Stimulated activated CD8-positive, alpha-beta memory T cell treated with anti-CD3 and anti-CD28 coated beads, Interleukin-7, amount 100 ng/mL, for 48 hours (primary cell): ENCODE measurements around the gene RYR1.
A peak's percentile ranks its signal among the peaks of the same experiment; 100 is the strongest.
"Not testable (repeated sequence)": the region's sequence is repeated elsewhere in the genome, so short reads cannot be mapped to it uniquely, and the experiment has no call there.

Source experiments
- DNase-seq, 2 donors: peaks; one replicate each; pipeline ENCODE4 v3.0.0-alpha.2; 2020; ENCODE audit warnings: low read depth in 1 of 2; ENCODE audit errors: extremely low read depth in 1 of 2

RYR1 gene

DNA sequence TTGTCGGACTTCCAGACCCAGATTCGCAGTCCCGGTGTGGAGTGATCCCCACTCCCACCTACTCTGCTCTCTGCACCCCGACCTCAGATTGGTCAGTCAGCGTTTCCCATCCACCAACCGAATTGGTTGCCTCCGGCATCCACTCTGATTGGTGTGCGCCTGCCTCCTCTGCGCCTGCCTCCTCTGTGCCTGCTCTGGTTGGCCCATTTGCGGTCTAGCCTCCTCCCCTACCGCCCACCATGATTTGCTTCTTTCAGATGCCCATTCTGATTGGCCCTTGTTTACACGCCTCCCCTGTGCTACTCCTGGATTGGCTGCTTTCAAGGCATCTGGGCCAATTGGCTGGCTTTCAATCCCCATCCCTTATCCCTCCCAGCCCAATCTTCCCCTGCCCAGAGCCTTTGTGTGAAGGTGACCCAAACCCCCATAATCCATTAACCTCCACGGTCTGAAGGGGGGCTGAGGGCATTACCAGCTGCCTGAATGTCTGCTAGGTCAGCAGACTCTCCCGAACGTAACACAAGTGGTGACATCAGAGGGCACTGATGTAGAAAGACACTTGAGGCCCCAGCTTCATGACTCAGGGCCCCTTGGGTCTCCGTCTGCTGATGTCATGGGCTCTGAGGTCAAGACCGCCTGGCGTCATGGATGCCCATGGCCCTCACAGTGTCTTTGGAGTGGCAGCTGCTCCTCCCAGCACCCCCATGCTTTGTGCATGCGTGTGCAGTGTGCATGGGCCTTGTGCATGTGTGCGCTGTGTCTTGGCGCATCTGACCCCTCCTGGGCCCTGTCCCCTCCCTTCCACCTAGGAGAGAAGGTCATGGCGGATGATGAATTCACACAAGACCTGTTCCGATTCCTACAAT lies 103.8 kb downstream of the RYR1 start:
- DNase-seq: no peak

DNA sequence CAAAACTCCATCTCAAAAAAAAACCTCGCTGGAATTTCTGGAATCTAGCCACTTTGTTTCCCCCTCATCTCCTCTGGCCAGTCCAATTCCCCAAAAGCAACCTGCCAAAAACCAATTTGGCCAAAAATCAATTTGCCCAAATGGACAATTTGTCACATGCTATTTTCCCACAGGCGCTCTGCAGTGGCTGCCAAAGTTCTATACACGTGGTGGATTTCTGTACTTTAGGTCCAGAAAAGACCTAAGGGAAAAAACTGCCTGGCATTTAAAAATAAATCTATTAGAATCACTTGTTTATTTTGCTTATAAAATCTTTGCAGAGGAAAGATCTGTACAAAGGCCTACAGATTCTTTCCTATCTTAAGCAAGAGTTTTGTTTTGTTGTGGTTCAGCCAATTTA lies 104.9 kb downstream of the RYR1 start:
- no peak for DNase-seq

DNA sequence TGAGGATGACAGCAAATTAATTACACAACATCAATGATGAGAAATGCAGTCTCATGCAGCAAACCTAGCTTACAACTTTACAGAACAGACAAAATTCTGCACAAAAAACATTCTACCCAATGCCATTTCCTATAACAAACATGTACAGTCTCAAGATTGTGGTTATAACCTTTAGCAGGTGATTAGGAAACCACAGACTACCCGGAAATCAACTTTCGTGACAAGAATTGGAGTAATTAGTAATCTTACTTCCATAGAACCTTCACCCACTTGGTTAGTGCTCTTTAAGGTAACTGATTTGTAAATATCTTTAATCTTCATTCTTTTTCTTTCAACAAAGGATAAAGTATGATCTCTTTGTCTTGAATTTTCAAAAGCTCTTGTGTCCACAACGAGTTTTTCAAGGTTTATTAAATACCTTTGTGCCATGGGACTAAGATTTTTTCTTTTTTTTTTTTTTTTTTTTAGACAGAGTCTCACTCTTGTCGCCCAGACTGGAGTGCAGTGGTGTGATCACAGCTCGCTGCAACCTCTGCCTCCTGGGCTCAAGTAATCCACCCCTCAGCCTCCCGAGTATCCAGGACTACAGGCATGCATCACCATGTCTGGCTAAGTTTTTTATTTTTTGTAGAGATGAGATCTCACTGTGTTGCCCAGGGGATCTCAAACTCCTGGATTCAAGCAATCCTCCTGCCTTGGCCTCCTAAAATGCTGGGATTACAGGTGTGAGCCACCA lies 105.5 kb downstream of the RYR1 start:
- no peak for DNase-seq

DNA sequence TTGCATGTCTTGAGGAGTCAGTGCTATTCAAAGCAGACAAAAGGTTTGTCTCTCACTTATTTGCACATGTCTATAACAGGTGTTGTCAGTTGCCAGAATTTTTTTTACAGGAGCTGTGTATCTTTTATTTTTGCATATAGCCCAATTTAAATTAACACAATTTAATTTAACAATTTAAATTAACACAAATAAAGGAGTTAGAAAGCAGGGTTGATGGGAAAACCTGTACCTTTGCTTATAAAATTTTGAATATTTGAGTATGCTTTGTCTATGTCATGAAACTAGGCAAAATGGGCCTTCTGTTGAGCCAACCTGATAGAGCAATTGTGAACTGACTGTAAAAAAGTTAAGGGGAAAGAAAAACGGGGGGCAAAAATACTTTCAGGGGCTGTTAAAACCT lies 106.3 kb downstream of the RYR1 start:
- DNase-seq: no peak

DNA sequence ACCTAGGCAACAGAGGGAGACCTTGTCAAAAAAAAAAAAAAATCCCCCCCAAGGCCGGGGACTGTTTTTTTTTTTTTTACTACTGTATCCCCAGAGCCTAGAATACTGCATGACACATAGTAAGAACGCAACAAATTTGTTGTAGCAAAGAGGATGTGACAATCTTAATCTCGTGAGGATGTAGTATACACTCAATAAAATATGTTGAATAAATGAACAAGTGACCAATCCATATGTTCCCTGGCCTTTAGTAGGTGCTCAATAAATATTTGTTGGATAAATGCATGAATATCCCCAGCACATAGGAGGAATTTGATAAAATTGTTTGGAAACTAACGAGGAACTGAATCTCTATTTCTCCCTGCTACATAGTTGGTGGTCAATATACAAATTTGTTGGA lies 108.5 kb downstream of the RYR1 start:
- DNase-seq: no peak

DNA sequence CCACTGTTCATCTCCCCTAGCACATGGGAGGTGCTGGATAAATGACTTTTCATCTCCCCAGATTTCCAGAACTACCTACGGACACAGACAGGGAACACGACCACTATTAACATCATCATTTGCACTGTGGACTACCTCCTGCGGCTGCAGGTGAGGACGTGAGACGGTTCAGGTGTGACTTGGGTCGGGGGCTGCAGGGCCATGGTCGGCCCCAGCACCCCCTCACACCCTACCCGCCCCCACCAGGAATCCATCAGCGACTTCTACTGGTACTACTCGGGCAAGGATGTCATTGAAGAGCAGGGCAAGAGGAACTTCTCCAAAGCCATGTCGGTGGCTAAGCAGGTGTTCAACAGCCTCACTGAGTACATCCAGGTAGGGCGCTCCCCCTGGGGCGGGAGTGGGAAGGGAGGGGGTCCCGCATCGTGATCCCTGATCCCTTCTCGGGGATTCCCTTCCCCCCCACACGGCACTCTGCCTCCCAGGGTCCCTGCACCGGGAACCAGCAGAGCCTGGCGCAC lies 109.9 kb downstream of the RYR1 start:
- no peak for DNase-seq

DNA sequence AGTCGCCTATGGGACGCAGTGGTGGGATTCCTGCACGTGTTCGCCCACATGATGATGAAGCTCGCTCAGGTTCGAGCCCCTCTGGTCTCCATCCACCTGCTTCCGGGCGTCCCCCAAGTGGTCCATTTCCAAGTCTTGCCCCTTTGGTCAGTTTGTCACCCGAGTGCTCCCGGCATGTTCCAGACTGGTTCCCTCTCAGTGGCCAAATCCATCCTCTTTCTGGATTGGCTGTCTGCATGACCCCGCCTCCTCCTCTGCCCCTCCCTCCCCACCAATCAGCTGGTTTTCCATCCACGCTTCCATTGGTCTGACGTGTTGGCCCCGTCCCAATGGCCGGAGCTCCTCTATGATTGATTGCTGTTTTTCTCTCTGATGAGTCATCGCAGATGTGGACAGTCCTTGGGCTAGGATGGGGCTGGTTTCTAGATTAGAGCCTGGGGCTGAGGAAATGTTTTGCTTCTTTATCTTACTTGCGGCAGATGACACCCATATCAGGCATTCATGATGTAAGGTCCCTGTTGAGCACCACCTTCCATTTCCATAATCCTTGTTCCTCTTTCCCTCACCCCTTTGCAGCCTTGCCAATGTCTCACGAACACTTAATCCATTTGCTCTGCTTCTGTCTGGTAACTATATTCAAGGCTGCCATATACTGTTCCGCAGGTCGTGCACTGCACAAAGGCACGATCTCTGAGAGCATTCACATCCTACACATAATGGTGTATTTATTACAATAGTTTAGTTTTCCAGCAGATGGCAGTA lies 110.5 kb downstream of the RYR1 start:
- DNase-seq: no peak

DNA sequence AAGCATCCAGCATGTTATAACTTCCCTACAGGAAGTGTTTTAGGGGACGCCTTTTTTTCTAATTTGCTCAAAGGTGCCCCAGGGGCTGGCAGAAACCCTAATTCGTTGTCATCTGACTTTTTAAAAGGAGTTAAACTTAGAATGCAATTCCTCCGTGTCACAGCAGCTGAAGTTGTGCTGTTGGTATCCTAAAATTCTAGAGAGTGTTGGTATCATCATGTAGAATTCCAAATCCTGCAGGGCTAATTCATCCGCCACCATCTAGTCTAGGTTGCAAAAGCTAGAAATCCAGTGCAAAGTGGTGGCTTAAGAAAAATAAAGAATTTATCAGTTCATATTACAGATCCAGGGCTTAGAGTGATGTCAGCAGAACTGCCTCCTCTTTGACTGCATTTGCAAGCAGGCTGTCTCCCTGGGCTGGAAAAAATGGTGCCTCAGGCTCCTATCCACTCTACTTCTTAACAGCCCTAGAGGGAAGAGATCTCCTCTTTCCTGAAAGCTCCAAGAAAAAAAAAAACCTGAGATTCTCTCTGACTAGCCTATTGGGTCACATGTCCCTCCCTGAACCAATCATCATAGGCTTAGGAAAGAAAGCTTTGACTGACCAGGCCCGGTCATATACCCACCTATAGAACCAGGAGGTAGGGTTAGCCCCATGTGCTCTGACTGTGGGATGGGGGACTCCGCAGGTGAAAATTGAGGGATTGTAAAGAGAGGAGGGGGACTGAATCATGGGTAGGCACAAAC lies 111.3 kb downstream of the RYR1 start:
- DNase-seq: no peak

DNA sequence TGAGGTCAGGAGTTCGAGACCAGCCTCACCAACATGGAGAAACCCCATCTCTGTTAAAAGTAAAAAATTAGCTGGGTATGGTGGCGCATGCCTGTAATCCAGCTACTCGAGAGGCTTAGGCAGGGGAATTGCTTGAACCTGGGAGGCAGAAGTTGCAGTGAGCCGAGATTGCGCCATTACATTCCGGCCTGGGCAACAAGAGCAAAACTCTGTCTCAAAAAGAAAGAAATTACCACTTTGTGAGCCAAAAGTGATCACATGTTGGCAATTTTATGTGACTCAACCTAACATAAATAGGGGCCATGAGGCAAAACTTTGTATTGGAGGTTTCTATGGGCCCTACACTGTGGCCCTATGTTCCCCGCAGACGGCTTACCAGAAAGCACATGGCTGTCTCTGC lies 112.1 kb downstream of the RYR1 start:
- DNase-seq: no peak

DNA sequence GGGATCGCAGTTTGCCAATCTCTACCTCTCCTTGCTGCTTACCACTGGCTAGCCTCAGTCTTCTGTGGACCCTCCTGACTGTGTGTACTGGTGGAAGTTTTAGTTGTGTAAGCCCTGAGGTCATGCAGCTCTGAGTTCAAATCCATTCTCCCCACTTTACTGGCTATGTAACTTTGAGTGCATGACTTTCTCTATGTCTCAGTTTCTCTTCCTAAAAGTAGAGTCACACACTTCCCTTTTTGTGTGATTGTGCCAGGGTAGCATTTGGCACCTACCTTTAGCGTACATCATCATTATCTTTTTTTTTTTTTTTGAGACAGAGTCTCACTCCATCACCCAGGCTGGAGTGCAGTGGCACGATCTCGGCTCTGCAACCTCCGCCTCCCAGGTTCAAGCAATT lies 113.9 kb downstream of the RYR1 start:
- DNase-seq: no peak

DNA sequence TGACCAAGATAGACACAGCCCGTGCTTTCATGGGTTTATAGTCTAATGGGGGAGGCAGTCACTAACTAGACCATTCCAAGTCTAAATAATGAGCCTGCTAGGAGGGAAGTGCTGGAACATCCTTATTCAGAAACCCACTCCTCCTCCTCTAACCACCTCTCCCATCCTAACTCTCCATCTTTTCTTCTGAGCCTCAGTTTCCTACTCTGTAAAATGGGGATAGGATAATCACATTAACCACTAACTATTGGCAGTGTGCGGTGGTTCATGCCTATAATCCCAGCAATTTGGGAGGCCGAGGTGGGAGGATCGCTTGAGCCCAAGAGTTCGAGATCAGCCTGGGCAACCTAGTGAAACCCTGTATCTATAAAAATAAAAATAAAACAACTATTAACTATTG lies 115.6 kb downstream of the RYR1 start:
- no peak for DNase-seq

DNA sequence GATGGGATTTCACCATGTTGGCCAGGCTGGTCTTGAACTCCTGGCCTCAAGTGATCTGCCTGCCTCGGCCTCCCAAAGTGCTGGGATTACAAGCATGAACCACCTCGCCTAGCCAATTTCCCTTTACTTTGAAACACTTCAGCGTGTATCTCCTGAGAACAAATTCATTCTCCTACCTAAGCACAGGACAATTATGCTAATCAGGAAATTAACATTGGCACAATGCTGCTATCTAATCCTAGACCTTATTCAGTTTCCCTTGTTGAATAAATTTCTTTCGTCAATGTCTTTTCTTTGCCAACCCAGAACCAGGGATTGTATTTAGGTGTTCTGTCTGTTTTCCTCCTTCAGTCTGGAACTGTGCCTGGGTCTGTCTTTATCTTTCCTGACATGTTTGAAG lies 116.5 kb downstream of the RYR1 start:
- no peak for DNase-seq

DNA sequence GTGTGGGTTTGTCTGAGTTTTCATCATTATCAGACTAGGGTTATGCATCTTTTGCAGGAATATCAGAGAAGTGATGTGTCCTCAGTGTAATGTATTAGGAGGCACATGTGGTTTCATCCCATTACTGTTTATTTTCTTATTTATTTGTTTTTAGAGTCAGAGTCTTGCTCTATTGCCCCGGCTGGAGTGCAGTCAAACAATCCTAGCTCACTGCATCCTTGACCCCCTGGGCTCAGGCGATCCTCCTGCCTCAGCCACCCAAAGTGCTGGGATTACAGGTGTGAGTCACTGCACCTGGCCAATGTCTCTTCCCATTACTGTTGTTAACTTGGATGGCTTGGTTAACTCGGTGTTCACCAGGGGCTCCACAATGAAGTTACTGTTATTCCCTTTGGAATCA lies 116.9 kb downstream of the RYR1 start:
- no peak for DNase-seq

DNA sequence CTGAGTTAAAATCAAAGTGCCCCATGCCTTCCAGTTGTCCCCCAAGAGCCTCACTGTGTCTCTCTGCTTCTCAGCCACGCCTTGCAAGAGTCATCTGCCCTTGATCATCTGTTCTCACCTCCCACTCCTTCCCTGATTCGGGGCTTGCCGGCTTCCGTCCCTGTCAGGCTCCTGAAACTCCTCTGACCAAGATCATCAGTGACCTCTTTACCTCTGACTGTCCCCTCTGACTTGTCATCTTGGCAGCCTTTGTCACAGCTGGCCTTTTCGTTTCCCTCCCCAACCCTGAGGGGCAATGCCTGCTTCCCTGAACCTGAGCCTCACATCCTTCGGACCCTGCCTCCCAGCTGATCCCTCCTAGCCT lies 117.9 kb downstream of the RYR1 start:
- peak; percentile 52 to 70 for DNase-seq

DNA sequence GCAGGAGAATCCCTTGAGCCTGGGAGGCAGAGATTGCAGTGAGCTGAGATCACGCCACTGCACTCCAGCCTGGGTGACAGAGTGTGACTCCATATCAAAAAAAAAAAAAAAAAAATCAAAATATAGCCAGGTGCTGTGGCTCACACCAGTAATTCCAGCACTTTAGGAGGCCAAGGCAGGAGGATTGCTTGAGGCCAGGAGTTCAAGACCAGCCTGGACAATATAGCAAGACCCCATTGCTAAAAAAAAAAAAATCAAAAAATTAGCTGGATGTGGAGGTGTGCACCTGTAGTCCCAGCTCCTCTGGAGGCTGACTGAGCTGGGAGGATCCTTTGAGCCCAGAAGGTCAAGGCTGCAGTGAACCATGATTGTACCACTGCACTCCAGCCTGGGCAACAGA lies 119.7 kb downstream of the RYR1 start:
- DNase-seq: not testable (repeated sequence)

DNA sequence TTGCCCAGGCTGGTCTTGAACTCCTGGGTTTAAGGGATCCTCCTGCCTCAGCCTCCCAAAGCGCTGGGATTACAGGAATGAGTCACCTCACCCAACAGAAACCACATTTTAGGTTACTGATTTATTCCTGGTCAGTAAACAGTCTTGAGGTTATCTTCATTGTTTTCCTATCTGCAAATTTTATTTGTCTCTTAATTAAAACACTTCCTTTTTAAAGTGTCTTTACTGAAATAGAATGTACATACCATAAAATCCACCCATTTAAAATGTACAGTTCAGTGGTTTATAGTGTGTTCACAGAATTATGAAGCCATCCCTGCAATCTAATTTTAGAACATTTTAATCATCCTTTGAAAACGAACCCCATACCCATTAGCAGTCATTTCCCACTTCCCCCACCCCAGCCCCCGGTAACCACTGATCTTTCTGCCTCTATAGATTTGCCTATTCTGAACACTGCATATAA lies 121.2 kb downstream of the RYR1 start:
- DNase-seq: no peak

DNA sequence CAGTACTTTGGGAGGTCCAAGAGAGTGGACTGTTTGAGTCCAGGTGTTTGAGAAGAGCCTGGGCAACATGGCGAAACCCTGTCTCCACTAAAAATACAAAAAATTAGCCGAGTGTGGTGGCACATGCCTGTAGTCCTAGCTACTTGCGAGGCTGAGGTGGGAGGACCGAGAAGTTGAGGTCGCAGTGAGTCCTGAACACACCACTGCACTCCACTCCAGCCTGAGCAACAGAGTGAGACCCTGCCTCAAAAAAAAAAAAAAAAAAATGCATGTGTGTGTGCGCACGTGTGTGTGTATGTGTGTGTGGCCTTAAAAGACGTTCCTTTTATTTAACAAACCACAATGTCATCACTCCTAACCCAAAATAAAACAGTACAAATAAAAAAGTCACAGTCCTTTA lies 121.7 kb downstream of the RYR1 start:
- no peak for DNase-seq

DNA sequence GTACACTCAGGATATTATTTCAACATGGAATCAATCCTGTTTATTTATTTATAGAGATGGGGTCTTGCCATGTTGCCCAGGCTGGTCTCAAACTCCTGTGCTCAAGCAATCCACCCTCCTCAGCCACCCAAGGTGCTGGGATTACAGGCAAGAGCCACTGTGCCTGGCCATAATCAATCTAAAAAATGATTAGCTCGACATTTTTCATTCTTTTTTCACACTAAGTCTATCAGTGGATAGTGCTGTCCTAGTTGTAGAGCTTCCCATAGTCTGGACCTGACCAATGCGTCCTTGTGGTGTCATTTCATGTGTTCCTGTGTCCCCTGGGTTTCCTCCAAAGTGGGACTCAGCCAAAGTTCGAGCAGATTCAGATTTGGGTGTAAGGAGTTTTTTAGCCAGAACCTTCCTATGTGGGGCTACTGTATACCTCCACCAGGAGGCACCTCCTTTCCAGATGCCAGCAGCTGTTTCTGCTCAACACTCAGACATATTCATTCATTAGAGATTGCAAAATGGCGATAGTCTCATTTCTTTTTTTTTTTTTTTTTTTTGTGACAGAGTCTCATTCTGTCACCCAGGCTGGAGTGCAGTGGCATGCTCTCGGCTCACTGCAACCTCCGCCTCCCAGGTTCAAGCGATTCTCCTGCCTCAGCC lies 123.2 kb downstream of the RYR1 start:
- no peak for DNase-seq

DNA sequence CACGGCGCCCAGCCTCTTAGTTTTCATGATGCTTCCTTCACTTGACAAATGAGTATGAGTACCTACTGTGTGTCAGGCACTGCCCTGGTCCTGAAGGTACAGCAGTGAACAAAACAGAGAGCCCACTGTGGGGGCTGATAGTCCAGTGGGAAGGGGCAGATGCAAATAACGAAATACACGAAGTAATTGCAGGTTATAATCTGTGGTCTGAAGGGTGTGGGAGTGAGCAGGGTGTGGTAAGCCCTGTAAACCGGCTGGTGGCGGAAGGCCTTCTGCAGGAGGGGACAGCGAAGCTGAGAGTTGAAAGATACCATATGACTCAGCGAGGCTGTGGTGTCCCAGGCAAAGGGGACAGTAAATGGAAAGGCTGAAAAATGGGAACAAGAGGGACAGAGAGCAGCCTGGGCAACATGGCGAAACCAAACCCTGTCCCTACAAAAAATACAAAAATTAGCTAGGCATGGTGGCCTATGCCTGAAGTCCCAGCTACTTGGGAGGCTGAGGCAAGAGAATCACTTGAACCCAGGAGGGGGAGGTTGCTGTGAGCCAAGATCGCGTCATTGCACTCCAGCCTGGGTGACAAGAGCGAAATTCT lies 123.8 kb downstream of the RYR1 start:
- DNase-seq: peak in 1 of 2 donors; percentile 48

DNA sequence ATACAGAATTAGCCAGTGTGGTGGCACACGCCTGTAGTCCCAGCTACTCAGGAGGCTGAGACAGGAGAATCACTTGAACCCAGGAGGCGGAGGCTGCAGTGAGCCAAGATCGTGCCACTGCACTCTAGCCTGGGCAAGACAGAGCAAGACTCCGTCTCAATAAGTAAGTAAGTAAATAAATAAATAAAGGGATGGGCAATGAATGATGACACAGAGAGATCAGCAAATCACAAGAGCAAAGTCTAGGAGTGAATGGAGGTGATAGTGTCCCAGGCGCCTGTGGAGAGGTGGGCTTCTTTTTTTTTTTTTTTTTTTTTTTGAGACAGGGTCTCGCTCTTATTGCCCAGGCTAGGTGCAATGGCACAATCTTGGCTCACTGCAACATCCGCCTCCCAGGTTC lies 125.4 kb downstream of the RYR1 start:
- not testable (repeated sequence) for DNase-seq
